NT2/D1 (cell line): ENCODE data around the gene ZBTB20.

Experiments
- DNase-seq: peaks from one replicate; pipeline ENCODE4 v3.0.0-alpha.2; 2011; ENCODE audit warnings: low read depth, low spot score
- H3K27me3 ChIP-seq: 2 replicates; pipeline ENCODE4 v1.6.0; 2011; ENCODE audit warnings: mild to moderate bottlenecking; ENCODE audit not compliant: insufficient read length, insufficient read depth
- H3K36me3 ChIP-seq: 2 replicates; pipeline ENCODE4 v1.6.1; 2011; ENCODE audit warnings: mild to moderate bottlenecking, low read length, mixed read lengths; ENCODE audit not compliant: insufficient read depth, insufficient read length
- H3K4me1 ChIP-seq: 2 replicates; pipeline ENCODE4 v1.5.1; 2011; ENCODE audit not compliant: insufficient read depth, insufficient read length
- H3K4me3 ChIP-seq: 2 replicates; pipeline ENCODE4 v1.5.1; 2011; ENCODE audit warnings: low read depth; ENCODE audit not compliant: insufficient read length
- H3K9ac ChIP-seq: 2 replicates; pipeline ENCODE4 v1.6.0; 2011; ENCODE audit warnings: low read depth; ENCODE audit not compliant: insufficient read length
- H3K9me3 ChIP-seq: 2 replicates; pipeline ENCODE4 v1.5.1; 2011; ENCODE audit warnings: mild to moderate bottlenecking, low read length; ENCODE audit not compliant: insufficient read depth
- SUZ12 ChIP-seq: IDR thresholded peaks from 2 replicates; pipeline ENCODE4 v1.6.1; 2011; ENCODE audit not compliant: insufficient read length, insufficient read depth; ENCODE audit errors: extremely low read depth
- YY1 ChIP-seq: IDR thresholded peaks from 2 replicates; pipeline ENCODE4 v1.6.1; 2011; ENCODE audit not compliant: insufficient read length, insufficient read depth
- ZNF274 ChIP-seq: IDR thresholded peaks from 2 replicates; pipeline ENCODE4 v1.6.1; 2011; ENCODE audit warnings: mild to moderate bottlenecking, low read depth, low read length

The ZBTB20 gene

GRCh38 chr3:114504941-114505628 lies 642.0 kb downstream of the ZBTB20 start:
- H3K36me3 ChIP-seq, result no peaks in the 10 kb centered on the region
- no peaks in the 10 kb centered on the region for H3K27me3 ChIP-seq
- no peak overlapping the region for H3K9ac ChIP-seq
- no peak for DNase-seq
- no peak overlapping the region for H3K4me3 ChIP-seq
- H3K9me3 ChIP-seq, result no peaks in the 10 kb centered on the region
- H3K4me1 ChIP-seq, result no peaks in the 10 kb centered on the region
- TF ChIP-seq ZNF274, result no peak

GRCh38 chr3:114502204-114502603 lies 644.9 kb downstream of the ZBTB20 start:
- no peak overlapping the region for H3K9ac ChIP-seq
- no peaks in the 10 kb centered on the region for H3K36me3 ChIP-seq
- H3K4me3 ChIP-seq, result no peak overlapping the region
- TF ChIP-seq ZNF274 (no peak), SUZ12 (no peak), YY1 (no peak)
- no peak for DNase-seq
- no peaks in the 10 kb centered on the region for H3K27me3 ChIP-seq
- H3K4me1 ChIP-seq, result no peaks in the 10 kb centered on the region
- no peaks in the 10 kb centered on the region for H3K9me3 ChIP-seq

- TF ChIP-seq YY1 (no peak), ZNF274 (no peak), SUZ12 (no peak)
- Histone ChIP-seq H3K4me1 (peaks cover 3% of the 10 kb centered on the region), H3K27me3 (no peaks in the 10 kb centered on the region), H3K36me3 (no peaks in the 10 kb centered on the region), H3K9me3 (no peaks in the 10 kb centered on the region), H3K9ac (no peak overlapping the region), H3K4me3 (no peak overlapping the region)
- no peak for DNase-seq
Observed at GRCh38 chr3:114499976-114500375, 647.1 kb downstream of the ZBTB20 start.

GRCh38 chr3:114498539-114499370 lies 648.3 kb downstream of the ZBTB20 start:
- DNase-seq, result no peak
- H3K4me1 ChIP-seq, result peaks cover 3% of the 10 kb centered on the region
- no peak for TF ChIP-seq ZNF274
- TF ChIP-seq SUZ12, result no peak
- no peak for TF ChIP-seq YY1

GRCh38 chr3:114496874-114497273 lies 650.2 kb downstream of the ZBTB20 start:
- Histone ChIP-seq H3K4me3 (no peak overlapping the region), H3K36me3 (no peaks in the 10 kb centered on the region), H3K4me1 (peaks cover 3% of the 10 kb centered on the region), H3K27me3 (no peaks in the 10 kb centered on the region), H3K9me3 (no peaks in the 10 kb centered on the region), H3K9ac (no peak overlapping the region)
- no peak for DNase-seq
- TF ChIP-seq YY1 (no peak), ZNF274 (no peak), SUZ12 (no peak)

More at GRCh38 chr3:114498539-114499370, 648.3 kb downstream of the ZBTB20 start:
- H3K9ac ChIP-seq, result no peak overlapping the region
- H3K4me3 ChIP-seq, result no peak overlapping the region
- H3K36me3 ChIP-seq, result no peaks in the 10 kb centered on the region
- H3K9me3 ChIP-seq, result no peaks in the 10 kb centered on the region
- no peaks in the 10 kb centered on the region for H3K27me3 ChIP-seq

GRCh38 chr3:114496466-114496865 lies 650.6 kb downstream of the ZBTB20 start:
- TF ChIP-seq SUZ12 (no peak), ZNF274 (no peak), YY1 (no peak)
- Histone ChIP-seq H3K9me3 (no peaks in the 10 kb centered on the region), H3K27me3 (no peaks in the 10 kb centered on the region), H3K9ac (no peak overlapping the region), H3K36me3 (no peaks in the 10 kb centered on the region), H3K4me1 (peaks cover 3% of the 10 kb centered on the region), H3K4me3 (no peak overlapping the region)
- DNase-seq, result no peak

DNA sequence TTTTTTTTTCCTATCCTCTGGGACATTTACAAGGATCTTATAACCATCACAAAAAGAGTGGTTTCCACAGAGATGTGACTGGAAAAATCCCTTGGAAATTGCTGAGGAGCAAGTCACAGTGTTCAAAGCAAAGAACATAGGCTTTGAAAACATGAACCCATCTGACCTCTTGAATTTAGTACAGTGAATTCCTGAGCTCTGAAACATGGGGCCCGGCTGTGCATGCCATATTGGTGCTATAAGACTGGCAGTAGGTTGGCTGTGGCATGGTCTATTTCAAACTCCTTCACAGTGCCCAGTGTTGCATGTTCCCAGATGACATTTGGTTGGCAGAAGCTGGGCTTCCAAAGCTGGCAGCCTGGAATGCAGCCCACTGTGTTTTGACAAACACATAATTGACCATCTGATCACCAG lies 651.1 kb downstream of the ZBTB20 start:
- no peak overlapping the region for H3K4me3 ChIP-seq
- no peaks in the 10 kb centered on the region for H3K27me3 ChIP-seq
- H3K9me3 ChIP-seq, result no peaks in the 10 kb centered on the region
- H3K36me3 ChIP-seq, result no peaks in the 10 kb centered on the region
- TF ChIP-seq YY1 (no peak), ZNF274 (no peak), SUZ12 (no peak)
- DNase-seq, result no peak
- peaks cover 3% of the 10 kb centered on the region for H3K4me1 ChIP-seq
- H3K9ac ChIP-seq, result no peak overlapping the region
